ENCODE data around the gene COBL.

COBL gene

DNA sequence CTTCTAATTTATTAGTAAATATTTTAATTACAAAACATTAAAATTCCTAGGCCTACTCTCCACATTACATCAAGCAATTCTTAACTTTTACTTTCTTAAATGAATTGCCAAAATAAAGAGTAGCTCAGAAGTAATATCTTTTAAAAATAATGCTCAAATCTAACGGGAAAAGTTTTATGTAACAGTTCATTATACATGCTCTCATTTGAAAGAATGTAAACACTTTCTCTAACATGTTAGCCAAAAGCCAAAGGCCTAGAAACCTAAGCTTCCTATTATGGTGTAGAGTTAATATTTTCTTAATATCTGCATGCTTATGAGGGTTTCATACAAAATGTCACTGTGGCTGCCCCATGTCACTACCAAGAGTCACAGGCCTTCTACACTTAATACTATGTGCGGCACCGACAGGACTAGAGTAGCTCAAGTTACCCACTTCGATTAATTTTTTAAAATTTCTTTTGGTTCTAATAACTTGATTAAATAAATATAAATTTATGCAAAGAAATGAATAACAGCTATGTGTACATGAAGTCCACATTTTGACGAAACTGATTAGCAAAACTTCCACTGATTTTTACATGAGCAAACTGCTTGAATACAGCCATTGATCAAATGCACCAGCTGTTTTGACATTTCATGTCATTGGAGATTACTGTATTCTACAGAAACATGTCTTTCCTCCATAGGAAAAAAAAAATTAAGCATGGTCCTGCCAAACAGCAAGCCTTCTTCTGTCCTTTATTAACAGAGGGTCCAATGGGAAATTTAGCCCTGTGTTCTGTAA lies 3.5 kb downstream of the COBL start:
- TF ChIP-seq, protein P1, sequence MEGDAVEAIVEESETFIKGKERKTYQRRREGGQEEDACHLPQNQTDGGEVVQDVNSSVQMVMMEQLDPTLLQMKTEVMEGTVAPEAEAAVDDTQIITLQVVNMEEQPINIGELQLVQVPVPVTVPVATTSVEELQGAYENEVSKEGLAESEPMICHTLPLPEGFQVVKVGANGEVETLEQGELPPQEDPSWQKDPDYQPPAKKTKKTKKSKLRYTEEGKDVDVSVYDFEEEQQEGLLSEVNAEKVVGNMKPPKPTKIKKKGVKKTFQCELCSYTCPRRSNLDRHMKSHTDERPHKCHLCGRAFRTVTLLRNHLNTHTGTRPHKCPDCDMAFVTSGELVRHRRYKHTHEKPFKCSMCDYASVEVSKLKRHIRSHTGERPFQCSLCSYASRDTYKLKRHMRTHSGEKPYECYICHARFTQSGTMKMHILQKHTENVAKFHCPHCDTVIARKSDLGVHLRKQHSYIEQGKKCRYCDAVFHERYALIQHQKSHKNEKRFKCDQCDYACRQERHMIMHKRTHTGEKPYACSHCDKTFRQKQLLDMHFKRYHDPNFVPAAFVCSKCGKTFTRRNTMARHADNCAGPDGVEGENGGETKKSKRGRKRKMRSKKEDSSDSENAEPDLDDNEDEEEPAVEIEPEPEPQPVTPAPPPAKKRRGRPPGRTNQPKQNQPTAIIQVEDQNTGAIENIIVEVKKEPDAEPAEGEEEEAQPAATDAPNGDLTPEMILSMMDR (IDR thresholded peaks at IDR 0.05): no peak
- H3K4me1 ChIP-seq: peaks cover 0 to 18% (median 16%) of the 10 kb centered on the region in 4 donors
- no peaks in the 10 kb centered on the region for H3K9me3 ChIP-seq
- H3K27ac ChIP-seq: no peak overlapping the region
- intact Hi-C loops (cut with DNase I; ENCODE audit: low total_unique reads): no loop called here
- H3K36me3 ChIP-seq: no peaks in the 10 kb centered on the region
- H3K27me3 ChIP-seq: peaks cover 0 to 28% of the 10 kb centered on the region in 2 donors
- H3K4me3 ChIP-seq: no peak overlapping the region
- no peak for DNase-seq

DNA sequence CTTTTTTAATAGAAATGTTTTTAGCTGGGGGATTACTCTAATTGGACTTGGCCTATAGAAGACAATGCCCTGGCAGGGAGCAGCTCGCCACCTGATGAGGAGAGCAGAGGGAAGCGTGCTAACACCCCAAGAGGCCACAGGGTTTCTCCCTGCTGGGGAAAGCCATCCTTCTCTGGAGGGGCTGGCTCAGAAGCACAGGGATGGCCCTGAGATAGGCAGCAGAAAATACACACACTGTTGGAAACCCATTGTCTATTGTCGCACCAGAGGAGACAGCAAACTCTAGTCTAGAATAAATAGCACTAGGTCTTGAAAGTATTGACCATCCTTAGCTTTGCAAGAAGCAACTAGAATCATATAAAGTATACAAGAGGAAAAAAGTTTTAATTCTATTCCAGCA lies 5.4 kb downstream of the COBL start:
- Histone ChIP-seq H3K4me3 (no peak overlapping the region), H3K4me1 (peaks cover 0 to 10% (median 8%) of the 10 kb centered on the region in 4 donors), H3K9me3 (no peaks in the 10 kb centered on the region), H3K27me3 (peaks cover 0 to 11% of the 10 kb centered on the region in 2 donors), H3K36me3 (no peaks in the 10 kb centered on the region), H3K27ac (no peak overlapping the region)
- no peak for DNase-seq
- TF ChIP-seq, protein P1 (IDR thresholded peaks at IDR 0.05): no peak
- intact Hi-C loops (cut with DNase I; ENCODE audit: low total_unique reads): no loop called here

DNA sequence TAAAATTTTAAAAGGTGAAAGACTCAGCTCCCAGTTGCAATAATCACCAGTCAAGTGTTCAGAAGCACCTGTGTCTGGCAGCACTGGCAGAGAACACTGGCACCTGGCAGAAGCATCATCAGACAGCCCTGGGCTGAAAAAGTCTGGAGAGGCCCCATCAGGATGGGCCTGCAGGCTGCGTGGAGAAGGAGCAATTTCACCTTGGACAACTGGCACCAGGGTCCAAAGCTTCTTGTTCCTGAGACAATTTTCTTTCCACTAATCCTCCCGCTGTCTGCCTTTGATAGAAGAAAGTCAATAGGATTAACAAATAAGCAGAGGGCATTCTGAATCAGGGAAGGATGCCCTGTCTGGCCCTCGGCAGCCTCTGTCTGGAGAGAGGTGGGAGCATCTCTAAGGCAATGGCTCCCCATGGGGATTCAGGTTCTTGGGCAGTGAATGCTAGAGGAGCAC lies 6.5 kb downstream of the COBL start:
- Histone ChIP-seq H3K4me1 (peaks cover 0 to 3% (median 0%) of the 10 kb centered on the region in 4 donors), H3K27ac (no peak overlapping the region), H3K36me3 (no peaks in the 10 kb centered on the region), H3K4me3 (no peak overlapping the region), H3K9me3 (no peaks in the 10 kb centered on the region), H3K27me3 (peaks cover 0 to 3% of the 10 kb centered on the region in 2 donors)
- intact Hi-C loops (cut with DNase I; ENCODE audit: low total_unique reads): no loop called here
- DNase-seq: no peak
- TF ChIP-seq, protein P1 (IDR thresholded peaks at IDR 0.05): no peak

DNA sequence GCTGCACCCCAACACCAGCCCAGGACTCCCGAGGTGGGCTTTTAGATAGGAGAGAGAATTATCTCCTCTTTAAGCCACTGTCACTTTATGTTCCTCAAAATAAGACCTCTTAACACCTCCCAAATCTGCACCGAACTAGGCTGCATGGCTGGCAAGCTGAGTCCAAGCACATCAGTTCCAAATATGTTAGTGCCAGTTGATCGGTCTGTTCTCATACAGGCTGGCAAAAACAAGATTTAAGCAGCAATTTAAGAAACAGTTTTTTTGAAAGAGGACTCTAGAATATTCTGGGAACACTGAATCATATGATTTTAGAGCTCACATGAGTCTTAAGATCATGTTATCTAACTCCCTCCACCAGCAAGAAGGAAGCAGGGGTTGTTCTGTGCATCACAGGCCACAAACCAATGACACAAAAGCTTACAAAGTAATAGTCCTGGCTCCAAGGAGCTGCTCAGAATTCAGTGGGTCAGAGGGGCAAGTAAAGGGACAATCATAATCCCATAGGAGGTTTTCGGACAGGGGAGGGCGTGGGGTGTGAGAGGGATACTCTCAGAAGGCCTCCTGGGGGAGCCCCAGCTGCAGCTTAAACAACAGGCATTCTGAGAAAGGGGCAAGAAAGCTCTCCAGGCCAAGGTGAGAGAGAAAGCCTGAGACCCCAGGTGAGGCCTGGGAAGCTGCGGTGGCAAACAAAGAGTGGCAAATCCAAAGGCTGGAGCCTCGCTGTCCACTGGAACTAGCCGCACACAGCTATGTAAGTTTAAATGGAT lies 7.1 kb downstream of the COBL start:
- intact Hi-C loops (cut with DNase I; ENCODE audit: low total_unique reads): no loop called here
- no peak for DNase-seq
- H3K4me3 ChIP-seq: no peak overlapping the region
- no peaks in the 10 kb centered on the region for H3K9me3 ChIP-seq
- H3K4me1 ChIP-seq: peaks cover 0 to 3% (median 0%) of the 10 kb centered on the region in 4 donors
- no peaks in the 10 kb centered on the region for H3K36me3 ChIP-seq
- TF ChIP-seq, protein P1 (IDR thresholded peaks at IDR 0.05): no peak
- no peak overlapping the region for H3K27ac ChIP-seq
- H3K27me3 ChIP-seq: peaks cover 0 to 3% of the 10 kb centered on the region in 2 donors

DNA sequence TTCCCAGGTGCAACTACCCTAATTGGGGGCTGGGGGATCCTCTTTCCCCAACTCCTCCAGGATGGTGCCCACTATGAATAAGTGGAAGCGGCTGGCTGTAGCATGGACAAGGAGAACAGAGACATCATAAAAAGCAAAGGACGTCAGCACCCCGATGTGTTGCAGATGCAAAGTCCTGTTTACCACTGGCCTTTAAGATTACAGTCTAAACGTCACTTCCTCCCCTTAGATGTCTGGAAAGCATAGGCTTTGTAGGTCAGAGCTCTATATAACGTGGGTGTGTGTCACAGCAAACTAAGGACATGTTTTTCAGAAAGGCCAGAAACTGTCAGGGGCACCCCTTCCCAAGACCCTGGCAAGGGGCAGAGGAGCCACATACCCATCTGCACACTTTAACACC lies 7.9 kb downstream of the COBL start:
- intact Hi-C loops (cut with DNase I; ENCODE audit: low total_unique reads): no loop called here
- Histone ChIP-seq H3K9me3 (no peaks in the 10 kb centered on the region), H3K4me1 (peaks cover 0 to 3% (median 0%) of the 10 kb centered on the region in 4 donors), H3K27ac (no peak overlapping the region), H3K4me3 (no peak overlapping the region), H3K27me3 (peaks cover 0 to 3% of the 10 kb centered on the region in 2 donors), H3K36me3 (no peaks in the 10 kb centered on the region)
- DNase-seq: no peak
- TF ChIP-seq, protein P1 (IDR thresholded peaks at IDR 0.05): no peak
